ENCODE data around the gene CDK3. TPM values are rescaled to one million over a fixed set of nuclear protein-coding genes. Genes with fewer than 3 reads are reported as not detected.

Gene CDK3
- total and polyA plus RNA-seq, 2 donors (not counting 3 experiments of a cell fraction or from before 2014, with no cell fraction given): 8.5 to 8.7 TPM

DNA sequence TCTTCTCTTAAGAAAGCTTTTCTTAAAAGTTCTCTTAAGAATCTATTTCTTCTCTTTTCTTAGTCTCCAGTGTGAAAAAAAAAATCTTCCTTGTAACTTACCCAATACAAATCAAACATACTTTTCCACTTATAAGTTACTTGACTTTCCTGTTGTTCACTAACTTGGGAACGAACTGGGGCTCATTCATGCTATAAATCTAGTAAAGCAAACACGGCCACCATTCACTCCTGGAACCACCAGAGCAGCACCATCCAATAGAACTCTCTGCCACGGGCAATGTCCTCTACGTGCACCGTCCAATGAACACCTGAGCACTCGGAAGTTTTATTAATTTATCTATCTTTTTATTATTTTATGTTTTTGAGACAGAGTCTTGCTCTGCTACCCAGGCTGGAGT lies 50.9 kb downstream of the CDK3 start:
- H3K79me2 ChIP-seq (ENCODE audit: control insufficient read depth, insufficient read depth, low read length): peaks cover 20% of the 10 kb centered on the region
- H3K9ac ChIP-seq (replicated peaks; ENCODE audit: extremely low read depth, insufficient read depth, low read length): no peak overlapping the region
- DNase-seq (ENCODE audit: low read depth, low spot score) (no peak), FAIRE-seq (no peak)
- CTCF ChIA-PET: no interaction called here
- no peaks in the 10 kb centered on the region for H3K27me3 ChIP-seq (ENCODE audit: control insufficient read depth in 2 of 2, insufficient read depth in 2 of 2, low read length in 2 of 2)
- intact Hi-C loops (cut with micrococcal nuclease) (no loop called here), dilution Hi-C loops (cut with MboI; ENCODE audit: extremely low pct_ligation_motif_present, low sequenced_read_pairs) (no loop called here)
- no peak overlapping the region for H2AFZ ChIP-seq (ENCODE audit: low read depth, low read length)
- H3K4me2 ChIP-seq (ENCODE audit: insufficient read depth, low read length): no peak overlapping the region
- no peaks in the 10 kb centered on the region for H3K9me3 ChIP-seq (replicated peaks; ENCODE audit: control insufficient read depth, insufficient read depth, low read length)
- peaks cover 16 to 29% of the 10 kb centered on the region in 2 experiments for H3K36me3 ChIP-seq (ENCODE audit: control insufficient read depth in 2 of 2, extremely low read depth in 1 of 2, insufficient read depth in 2 of 2, low read length in 2 of 2)
- no peaks in the 10 kb centered on the region for H3K9me1 ChIP-seq (replicated peaks; ENCODE audit: control insufficient read depth, extremely low read depth, insufficient read depth, low read length)
- TF ChIP-seq, protein P1, sequence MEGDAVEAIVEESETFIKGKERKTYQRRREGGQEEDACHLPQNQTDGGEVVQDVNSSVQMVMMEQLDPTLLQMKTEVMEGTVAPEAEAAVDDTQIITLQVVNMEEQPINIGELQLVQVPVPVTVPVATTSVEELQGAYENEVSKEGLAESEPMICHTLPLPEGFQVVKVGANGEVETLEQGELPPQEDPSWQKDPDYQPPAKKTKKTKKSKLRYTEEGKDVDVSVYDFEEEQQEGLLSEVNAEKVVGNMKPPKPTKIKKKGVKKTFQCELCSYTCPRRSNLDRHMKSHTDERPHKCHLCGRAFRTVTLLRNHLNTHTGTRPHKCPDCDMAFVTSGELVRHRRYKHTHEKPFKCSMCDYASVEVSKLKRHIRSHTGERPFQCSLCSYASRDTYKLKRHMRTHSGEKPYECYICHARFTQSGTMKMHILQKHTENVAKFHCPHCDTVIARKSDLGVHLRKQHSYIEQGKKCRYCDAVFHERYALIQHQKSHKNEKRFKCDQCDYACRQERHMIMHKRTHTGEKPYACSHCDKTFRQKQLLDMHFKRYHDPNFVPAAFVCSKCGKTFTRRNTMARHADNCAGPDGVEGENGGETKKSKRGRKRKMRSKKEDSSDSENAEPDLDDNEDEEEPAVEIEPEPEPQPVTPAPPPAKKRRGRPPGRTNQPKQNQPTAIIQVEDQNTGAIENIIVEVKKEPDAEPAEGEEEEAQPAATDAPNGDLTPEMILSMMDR (IDR thresholded peaks at IDR 0.05; ENCODE audit: extremely low read depth in 1 of 2, insufficient read depth in 1 of 2, low read depth in 1 of 2, low read length in 2 of 2): no peak
- TF ChIP-seq POLR2A (IDR thresholded peaks at IDR 0.05; ENCODE audit: low read depth, low read length) (no peak), MYC (IDR thresholded peaks at IDR 0.05; ENCODE audit: low read depth, low read length) (no peak), JUN (IDR thresholded peaks at IDR 0.05; ENCODE audit: borderline replicate concordance, insufficient read depth, insufficient read length, low read depth) (no peak), FOS (IDR thresholded peaks at IDR 0.05; ENCODE audit: borderline replicate concordance, insufficient read depth, low read length) (no peak)
- TF ChIP-seq, protein P2, sequence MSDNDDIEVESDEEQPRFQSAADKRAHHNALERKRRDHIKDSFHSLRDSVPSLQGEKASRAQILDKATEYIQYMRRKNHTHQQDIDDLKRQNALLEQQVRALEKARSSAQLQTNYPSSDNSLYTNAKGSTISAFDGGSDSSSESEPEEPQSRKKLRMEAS (IDR thresholded peaks at IDR 0.05; ENCODE audit: insufficient read depth, insufficient read length): no peak
- H3K4me1 ChIP-seq (ENCODE audit: control insufficient read depth, extremely low read depth, insufficient read depth, low read length): peaks cover 18% of the 10 kb centered on the region
- BruUV-seq (replicated peaks): no TSS peak
- H3K4me3 ChIP-seq (replicated peaks in 1 of 3; ENCODE audit: insufficient read depth in 1 of 3, low read depth in 1 of 3, low read length in 3 of 3): no peak overlapping the region
- POLR2A ChIA-PET: no interaction called here
- no peaks in the 10 kb centered on the region for H4K20me1 ChIP-seq (replicated peaks; ENCODE audit: control insufficient read depth, extremely low read depth, insufficient read depth, low read length)
- no peak overlapping the region for H3K27ac ChIP-seq (ENCODE audit: insufficient read depth, low read depth, low read length)
